ENCODE measurements around the gene PSMG4.

DNA sequence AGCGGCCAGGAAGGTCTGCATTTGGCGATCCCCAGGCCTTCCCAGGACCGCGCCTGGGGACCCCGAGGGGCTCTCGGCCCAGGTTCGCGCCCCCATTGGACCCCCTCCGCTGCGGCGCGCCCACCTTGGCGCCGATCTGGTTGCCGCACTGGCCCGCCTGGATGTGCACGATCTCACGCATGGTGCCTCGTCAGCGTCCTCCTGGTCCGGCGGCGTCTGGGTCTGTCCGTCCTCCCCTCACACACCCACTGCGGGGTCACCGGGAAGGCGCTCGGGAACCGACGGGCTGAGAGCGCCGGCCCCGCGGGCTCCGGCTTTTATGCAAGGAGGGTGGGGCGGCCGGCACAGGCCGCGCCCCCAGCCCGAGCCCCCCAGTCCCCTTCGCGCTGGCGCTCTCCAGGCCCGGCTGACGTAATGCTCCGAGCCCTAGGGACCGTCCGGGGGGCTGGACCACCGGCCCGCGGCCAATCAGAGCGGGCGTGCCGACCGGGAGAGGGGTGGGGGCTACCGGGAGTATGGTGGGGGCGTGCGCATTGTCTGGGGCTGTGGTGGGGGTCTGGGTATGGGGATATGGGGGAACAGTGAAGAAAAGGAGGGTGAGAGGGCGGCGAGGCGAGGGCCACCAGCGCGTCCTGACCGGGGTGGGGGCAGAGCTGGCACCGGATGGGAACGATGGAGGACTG is 31.2 kb upstream of the PSMG4 start, which contains the start of gene TUBB2B:
- TF ChIP-seq POLR2AphosphoS2 (IDR thresholded peaks at IDR 0.05; ENCODE audit: low read length) (no peak), KDM1A (IDR thresholded peaks at IDR 0.05) (no peak), IRF2 (CRISPR knock-in tag; IDR thresholded peaks at IDR 0.05) (no peak), SP1 (CRISPR knock-in tag; IDR thresholded peaks at IDR 0.05) (peak; percentile 38; the same call in 1 of the 2 replicates), HMG20B (CRISPR knock-in tag; IDR thresholded peaks at IDR 0.05) (no peak), SP2 (IDR thresholded peaks at IDR 0.05; ENCODE audit: extremely low read depth, low read depth, low read length, poor library complexity, severe bottlenecking) (no peak), MXI1 (IDR thresholded peaks at IDR 0.05; ENCODE audit: low read depth, low read length) (no peak), CEBPB (tag; IDR thresholded peaks at IDR 0.05) (no peak)
- TF ChIP-seq, protein P1, sequence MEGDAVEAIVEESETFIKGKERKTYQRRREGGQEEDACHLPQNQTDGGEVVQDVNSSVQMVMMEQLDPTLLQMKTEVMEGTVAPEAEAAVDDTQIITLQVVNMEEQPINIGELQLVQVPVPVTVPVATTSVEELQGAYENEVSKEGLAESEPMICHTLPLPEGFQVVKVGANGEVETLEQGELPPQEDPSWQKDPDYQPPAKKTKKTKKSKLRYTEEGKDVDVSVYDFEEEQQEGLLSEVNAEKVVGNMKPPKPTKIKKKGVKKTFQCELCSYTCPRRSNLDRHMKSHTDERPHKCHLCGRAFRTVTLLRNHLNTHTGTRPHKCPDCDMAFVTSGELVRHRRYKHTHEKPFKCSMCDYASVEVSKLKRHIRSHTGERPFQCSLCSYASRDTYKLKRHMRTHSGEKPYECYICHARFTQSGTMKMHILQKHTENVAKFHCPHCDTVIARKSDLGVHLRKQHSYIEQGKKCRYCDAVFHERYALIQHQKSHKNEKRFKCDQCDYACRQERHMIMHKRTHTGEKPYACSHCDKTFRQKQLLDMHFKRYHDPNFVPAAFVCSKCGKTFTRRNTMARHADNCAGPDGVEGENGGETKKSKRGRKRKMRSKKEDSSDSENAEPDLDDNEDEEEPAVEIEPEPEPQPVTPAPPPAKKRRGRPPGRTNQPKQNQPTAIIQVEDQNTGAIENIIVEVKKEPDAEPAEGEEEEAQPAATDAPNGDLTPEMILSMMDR (IDR thresholded peaks at IDR 0.05 in 2 of 3, conservative IDR thresholded peaks at IDR 0.05 in 1 of 3; ENCODE audit: insufficient read depth in 2 of 3, low read depth in 1 of 3, low read length in 3 of 3) = no peak
- TF ChIP-seq, protein P2, sequence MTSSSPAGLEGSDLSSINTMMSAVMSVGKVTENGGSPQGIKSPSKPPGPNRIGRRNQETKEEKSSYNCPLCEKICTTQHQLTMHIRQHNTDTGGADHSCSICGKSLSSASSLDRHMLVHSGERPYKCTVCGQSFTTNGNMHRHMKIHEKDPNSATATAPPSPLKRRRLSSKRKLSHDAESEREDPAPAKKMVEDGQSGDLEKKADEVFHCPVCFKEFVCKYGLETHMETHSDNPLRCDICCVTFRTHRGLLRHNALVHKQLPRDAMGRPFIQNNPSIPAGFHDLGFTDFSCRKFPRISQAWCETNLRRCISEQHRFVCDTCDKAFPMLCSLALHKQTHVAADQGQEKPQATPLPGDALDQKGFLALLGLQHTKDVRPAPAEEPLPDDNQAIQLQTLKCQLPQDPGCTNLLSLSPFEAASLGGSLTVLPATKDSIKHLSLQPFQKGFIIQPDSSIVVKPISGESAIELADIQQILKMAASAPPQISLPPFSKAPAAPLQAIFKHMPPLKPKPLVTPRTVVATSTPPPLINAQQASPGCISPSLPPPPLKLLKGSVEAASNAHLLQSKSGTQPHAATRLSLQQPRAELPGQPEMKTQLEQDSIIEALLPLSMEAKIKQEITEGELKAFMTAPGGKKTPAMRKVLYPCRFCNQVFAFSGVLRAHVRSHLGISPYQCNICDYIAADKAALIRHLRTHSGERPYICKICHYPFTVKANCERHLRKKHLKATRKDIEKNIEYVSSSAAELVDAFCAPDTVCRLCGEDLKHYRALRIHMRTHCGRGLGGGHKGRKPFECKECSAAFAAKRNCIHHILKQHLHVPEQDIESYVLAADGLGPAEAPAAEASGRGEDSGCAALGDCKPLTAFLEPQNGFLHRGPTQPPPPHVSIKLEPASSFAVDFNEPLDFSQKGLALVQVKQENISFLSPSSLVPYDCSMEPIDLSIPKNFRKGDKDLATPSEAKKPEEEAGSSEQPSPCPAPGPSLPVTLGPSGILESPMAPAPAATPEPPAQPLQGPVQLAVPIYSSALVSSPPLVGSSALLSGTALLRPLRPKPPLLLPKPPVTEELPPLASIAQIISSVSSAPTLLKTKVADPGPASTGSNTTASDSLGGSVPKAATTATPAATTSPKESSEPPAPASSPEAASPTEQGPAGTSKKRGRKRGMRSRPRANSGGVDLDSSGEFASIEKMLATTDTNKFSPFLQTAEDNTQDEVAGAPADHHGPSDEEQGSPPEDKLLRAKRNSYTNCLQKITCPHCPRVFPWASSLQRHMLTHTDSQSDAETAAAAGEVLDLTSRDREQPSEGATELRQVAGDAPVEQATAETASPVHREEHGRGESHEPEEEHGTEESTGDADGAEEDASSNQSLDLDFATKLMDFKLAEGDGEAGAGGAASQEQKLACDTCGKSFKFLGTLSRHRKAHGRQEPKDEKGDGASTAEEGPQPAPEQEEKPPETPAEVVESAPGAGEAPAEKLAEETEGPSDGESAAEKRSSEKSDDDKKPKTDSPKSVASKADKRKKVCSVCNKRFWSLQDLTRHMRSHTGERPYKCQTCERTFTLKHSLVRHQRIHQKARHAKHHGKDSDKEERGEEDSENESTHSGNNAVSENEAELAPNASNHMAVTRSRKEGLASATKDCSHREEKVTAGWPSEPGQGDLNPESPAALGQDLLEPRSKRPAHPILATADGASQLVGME (CRISPR knock-in tag; IDR thresholded peaks at IDR 0.05) = no peak
